ENCODE measurements around the gene WFDC8. TPM values are rescaled to one million over a fixed set of nuclear protein-coding genes. Genes with fewer than 3 reads are reported as not detected.

WFDC8 gene
- polyA plus RNA-seq, 1 donor from 2014 or later: not detected

GRCh38 chr20:45612314-45612713, 33.2 kb upstream of the WFDC8 start:
- no peaks in the 10 kb centered on the region for H3K79me2 ChIP-seq (replicated peaks; ENCODE audit: insufficient read depth, low read length)
- H2AFZ ChIP-seq (ENCODE audit: low read depth, low read length): no peak overlapping the region
- no peaks in the 10 kb centered on the region for H3K27me3 ChIP-seq (ENCODE audit: insufficient read depth, low read depth, low read length)
- H3K9me3 ChIP-seq (ENCODE audit: low read length): no peaks in the 10 kb centered on the region
- H4K20me1 ChIP-seq (ENCODE audit: insufficient read depth): no peaks in the 10 kb centered on the region
- H3K4me2 ChIP-seq (ENCODE audit: low read length): no peak overlapping the region
- H3K9ac ChIP-seq (ENCODE audit: low read length): no peak overlapping the region
- H3K9me2 ChIP-seq (ENCODE audit: insufficient read depth, low read length): no peaks in the 10 kb centered on the region
- H3F3A ChIP-seq (ENCODE audit: insufficient read depth, low read length, poor library complexity, severe bottlenecking): no peaks in the 10 kb centered on the region
- H3K36me3 ChIP-seq (ENCODE audit: insufficient read depth, low read length): no peaks in the 10 kb centered on the region
- H3K4me3 ChIP-seq (ENCODE audit: low read length): no peak overlapping the region
- TF ChIP-seq EZH2 (IDR thresholded peaks at IDR 0.05; ENCODE audit: borderline replicate concordance, insufficient read depth, low read length, poor library complexity, severe bottlenecking) (no peak), CTCF (IDR thresholded peaks at IDR 0.05; ENCODE audit: poor library complexity, severe bottlenecking) (no peak), SMC3 (conservative IDR thresholded peaks at IDR 0.05; ENCODE audit: poor library complexity) (no peak), RAD21 (conservative IDR thresholded peaks at IDR 0.05) (no peak), EP300 (conservative IDR thresholded peaks at IDR 0.05; ENCODE audit: poor library complexity, severe bottlenecking) (no peak), POLR2AphosphoS5 (IDR thresholded peaks at IDR 0.05) (no peak), TAF1 (IDR thresholded peaks at IDR 0.05; ENCODE audit: low read depth) (no peak)
- TF ChIP-seq, protein P1, sequence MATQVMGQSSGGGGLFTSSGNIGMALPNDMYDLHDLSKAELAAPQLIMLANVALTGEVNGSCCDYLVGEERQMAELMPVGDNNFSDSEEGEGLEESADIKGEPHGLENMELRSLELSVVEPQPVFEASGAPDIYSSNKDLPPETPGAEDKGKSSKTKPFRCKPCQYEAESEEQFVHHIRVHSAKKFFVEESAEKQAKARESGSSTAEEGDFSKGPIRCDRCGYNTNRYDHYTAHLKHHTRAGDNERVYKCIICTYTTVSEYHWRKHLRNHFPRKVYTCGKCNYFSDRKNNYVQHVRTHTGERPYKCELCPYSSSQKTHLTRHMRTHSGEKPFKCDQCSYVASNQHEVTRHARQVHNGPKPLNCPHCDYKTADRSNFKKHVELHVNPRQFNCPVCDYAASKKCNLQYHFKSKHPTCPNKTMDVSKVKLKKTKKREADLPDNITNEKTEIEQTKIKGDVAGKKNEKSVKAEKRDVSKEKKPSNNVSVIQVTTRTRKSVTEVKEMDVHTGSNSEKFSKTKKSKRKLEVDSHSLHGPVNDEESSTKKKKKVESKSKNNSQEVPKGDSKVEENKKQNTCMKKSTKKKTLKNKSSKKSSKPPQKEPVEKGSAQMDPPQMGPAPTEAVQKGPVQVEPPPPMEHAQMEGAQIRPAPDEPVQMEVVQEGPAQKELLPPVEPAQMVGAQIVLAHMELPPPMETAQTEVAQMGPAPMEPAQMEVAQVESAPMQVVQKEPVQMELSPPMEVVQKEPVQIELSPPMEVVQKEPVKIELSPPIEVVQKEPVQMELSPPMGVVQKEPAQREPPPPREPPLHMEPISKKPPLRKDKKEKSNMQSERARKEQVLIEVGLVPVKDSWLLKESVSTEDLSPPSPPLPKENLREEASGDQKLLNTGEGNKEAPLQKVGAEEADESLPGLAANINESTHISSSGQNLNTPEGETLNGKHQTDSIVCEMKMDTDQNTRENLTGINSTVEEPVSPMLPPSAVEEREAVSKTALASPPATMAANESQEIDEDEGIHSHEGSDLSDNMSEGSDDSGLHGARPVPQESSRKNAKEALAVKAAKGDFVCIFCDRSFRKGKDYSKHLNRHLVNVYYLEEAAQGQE (IDR thresholded peaks at IDR 0.05; ENCODE audit: borderline replicate concordance): no peak
- no peak overlapping the region for H3K27ac ChIP-seq (ENCODE audit: low read length)

GRCh38 chr20:45611054-45611453, 32.0 kb upstream of the WFDC8 start:
- Histone ChIP-seq H3K9ac (ENCODE audit: low read length) (no peak overlapping the region), H3K27ac (ENCODE audit: low read length) (no peak overlapping the region), H3K4me2 (ENCODE audit: low read length) (no peak overlapping the region), H3K9me2 (ENCODE audit: insufficient read depth, low read length) (no peaks in the 10 kb centered on the region), H3F3A (ENCODE audit: insufficient read depth, low read length, poor library complexity, severe bottlenecking) (no peaks in the 10 kb centered on the region), H2AFZ (ENCODE audit: low read depth, low read length) (no peak overlapping the region), H3K36me3 (ENCODE audit: insufficient read depth, low read length) (no peaks in the 10 kb centered on the region), H3K9me3 (ENCODE audit: low read length) (no peaks in the 10 kb centered on the region), H4K20me1 (ENCODE audit: insufficient read depth) (no peaks in the 10 kb centered on the region), H3K4me3 (ENCODE audit: low read length) (no peak overlapping the region), H3K79me2 (replicated peaks; ENCODE audit: insufficient read depth, low read length) (no peaks in the 10 kb centered on the region), H3K27me3 (ENCODE audit: insufficient read depth, low read depth, low read length) (no peaks in the 10 kb centered on the region)
- TF ChIP-seq, protein P1 (IDR thresholded peaks at IDR 0.05; ENCODE audit: borderline replicate concordance): no peak
- TF ChIP-seq SMC3 (conservative IDR thresholded peaks at IDR 0.05; ENCODE audit: poor library complexity) (no peak), POLR2AphosphoS5 (IDR thresholded peaks at IDR 0.05) (no peak), EP300 (conservative IDR thresholded peaks at IDR 0.05; ENCODE audit: poor library complexity, severe bottlenecking) (no peak), EZH2 (IDR thresholded peaks at IDR 0.05; ENCODE audit: borderline replicate concordance, insufficient read depth, low read length, poor library complexity, severe bottlenecking) (no peak), RAD21 (conservative IDR thresholded peaks at IDR 0.05) (no peak), TAF1 (IDR thresholded peaks at IDR 0.05; ENCODE audit: low read depth) (no peak), CTCF (IDR thresholded peaks at IDR 0.05; ENCODE audit: poor library complexity, severe bottlenecking) (no peak)

Data from neural cell (in vitro differentiated cells).